RWPE2 (cell line): ENCODE data around the gene RAPGEF3.

Experiments used
- ATAC-seq: fragments of 200-7000 bp; cut with Tn5 transposase; 3 replicates; pipeline ENCODE4 v1.9.1; 2021; ENCODE audit warnings: low read depth
- DNase-seq: peaks from one replicate; pipeline ENCODE4 v3.0.0-alpha.2; 2020; ENCODE audit warnings: low spot score
- H3K27ac ChIP-seq: fragments of 450-650 bp; 2 replicates; pipeline ENCODE4 v1.5.1; 2017; ENCODE audit warnings: mild to moderate bottlenecking; ENCODE audit not compliant: poor library complexity, severe bottlenecking
- H3K27me3 ChIP-seq: fragments of 250-450 bp; sonication (Bioruptor Pico); 2 replicates; pipeline ENCODE4 v1.5.1; 2021; ENCODE audit warnings: mild to moderate bottlenecking, moderate library complexity; ENCODE audit not compliant: insufficient read depth, poor library complexity, severe bottlenecking
- H3K36me3 ChIP-seq: fragments of 250-450 bp; sonication (Bioruptor Pico); 2 replicates; pipeline ENCODE4 v1.5.1; 2020; ENCODE audit warnings: low read depth, mild to moderate bottlenecking, moderate library complexity
- H3K4me1 ChIP-seq: fragments of 250-450 bp; sonication (Bioruptor Pico); 2 replicates; pipeline ENCODE4 v1.5.1; 2021; ENCODE audit warnings: mild to moderate bottlenecking, moderate library complexity; ENCODE audit not compliant: insufficient read depth, poor library complexity, severe bottlenecking
- H3K4me3 ChIP-seq: fragments of 250-450 bp; sonication (Bioruptor Pico); 2 replicates; pipeline ENCODE4 v1.5.1; 2021; ENCODE audit warnings: mild to moderate bottlenecking, moderate library complexity; ENCODE audit not compliant: severe bottlenecking
- H3K9me3 ChIP-seq: fragments of 250-450 bp; sonication (Bioruptor Pico); 2 replicates; pipeline ENCODE4 v1.5.1; 2021; ENCODE audit warnings: mild to moderate bottlenecking, moderate library complexity; ENCODE audit not compliant: severe bottlenecking
- TF ChIP-seq, protein P1 (sequence below): fragments of 450-650 bp; IDR thresholded peaks from one replicate; pipeline ENCODE4 v1.5.1; 2017; ENCODE audit warnings: mild to moderate bottlenecking, moderate library complexity; ENCODE audit not compliant: poor library complexity, severe bottlenecking

Gene RAPGEF3

DNA sequence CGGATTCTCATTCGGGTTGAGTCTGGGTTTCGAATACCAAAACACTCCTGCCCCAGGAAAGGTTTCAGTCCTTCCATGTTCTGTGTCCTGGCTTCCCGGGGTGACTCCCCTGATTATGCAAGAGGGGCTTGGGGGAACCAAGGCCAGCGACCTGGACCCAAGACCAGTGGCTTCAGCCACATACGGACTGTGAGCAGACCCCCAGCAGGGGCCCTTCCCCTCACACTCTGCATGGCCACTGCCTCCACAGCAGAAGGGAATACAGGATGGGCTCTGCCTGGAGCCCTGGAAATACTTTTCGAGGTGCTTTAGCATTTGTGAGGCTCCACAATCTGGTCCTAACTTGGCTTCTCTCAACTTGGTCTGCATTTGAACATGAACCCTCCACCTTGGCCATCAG lies 41.9 kb upstream of the RAPGEF3 start:
- H3K9me3 ChIP-seq = no peaks in the 10 kb centered on the region
- no peaks in the 10 kb centered on the region for H3K27me3 ChIP-seq
- H3K4me1 ChIP-seq = no peaks in the 10 kb centered on the region
- H3K36me3 ChIP-seq = peaks cover 50% of the 10 kb centered on the region
- TF ChIP-seq, protein P1, sequence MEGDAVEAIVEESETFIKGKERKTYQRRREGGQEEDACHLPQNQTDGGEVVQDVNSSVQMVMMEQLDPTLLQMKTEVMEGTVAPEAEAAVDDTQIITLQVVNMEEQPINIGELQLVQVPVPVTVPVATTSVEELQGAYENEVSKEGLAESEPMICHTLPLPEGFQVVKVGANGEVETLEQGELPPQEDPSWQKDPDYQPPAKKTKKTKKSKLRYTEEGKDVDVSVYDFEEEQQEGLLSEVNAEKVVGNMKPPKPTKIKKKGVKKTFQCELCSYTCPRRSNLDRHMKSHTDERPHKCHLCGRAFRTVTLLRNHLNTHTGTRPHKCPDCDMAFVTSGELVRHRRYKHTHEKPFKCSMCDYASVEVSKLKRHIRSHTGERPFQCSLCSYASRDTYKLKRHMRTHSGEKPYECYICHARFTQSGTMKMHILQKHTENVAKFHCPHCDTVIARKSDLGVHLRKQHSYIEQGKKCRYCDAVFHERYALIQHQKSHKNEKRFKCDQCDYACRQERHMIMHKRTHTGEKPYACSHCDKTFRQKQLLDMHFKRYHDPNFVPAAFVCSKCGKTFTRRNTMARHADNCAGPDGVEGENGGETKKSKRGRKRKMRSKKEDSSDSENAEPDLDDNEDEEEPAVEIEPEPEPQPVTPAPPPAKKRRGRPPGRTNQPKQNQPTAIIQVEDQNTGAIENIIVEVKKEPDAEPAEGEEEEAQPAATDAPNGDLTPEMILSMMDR = no peak
- H3K27ac ChIP-seq = no peak overlapping the region
- DNase-seq = no peak
- no peak for ATAC-seq
- H3K4me3 ChIP-seq = no peak overlapping the region

DNA sequence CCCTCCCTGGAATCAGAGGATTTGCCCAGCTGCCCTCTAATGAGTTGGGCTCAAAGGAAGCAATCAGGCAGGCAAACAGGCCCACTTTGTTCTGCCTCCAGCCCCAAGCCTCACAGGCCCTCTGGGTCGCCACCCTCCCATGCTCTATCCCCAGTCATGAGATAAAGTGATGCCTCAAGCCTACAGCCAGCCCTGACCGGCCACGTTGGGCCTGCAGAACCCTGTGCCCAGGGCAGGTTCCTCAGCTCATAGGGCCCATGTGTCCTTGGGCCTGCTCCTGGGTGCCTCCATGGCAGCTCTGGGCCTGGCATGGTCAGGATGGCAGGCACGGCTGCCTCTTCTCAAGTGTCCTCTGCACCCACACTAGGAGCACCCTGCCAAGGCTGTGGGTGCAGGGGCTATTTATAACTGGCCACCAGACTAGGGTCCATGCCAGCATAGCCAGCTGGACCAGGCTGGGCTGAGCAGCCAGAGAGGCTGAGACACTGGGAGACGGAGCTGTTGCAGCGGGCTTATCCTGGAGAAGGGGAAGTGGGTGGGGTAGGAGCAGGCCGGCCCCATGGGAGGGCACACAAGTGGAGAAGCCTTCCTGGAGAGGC lies 40.8 kb upstream of the RAPGEF3 start:
- no peak for ATAC-seq
- TF ChIP-seq, protein P1 = no peak
- Histone ChIP-seq H3K9me3 (no peaks in the 10 kb centered on the region), H3K36me3 (peaks cover 54% of the 10 kb centered on the region), H3K27me3 (no peaks in the 10 kb centered on the region), H3K4me3 (no peak overlapping the region), H3K4me1 (no peaks in the 10 kb centered on the region), H3K27ac (no peak overlapping the region)
- no peak for DNase-seq

DNA sequence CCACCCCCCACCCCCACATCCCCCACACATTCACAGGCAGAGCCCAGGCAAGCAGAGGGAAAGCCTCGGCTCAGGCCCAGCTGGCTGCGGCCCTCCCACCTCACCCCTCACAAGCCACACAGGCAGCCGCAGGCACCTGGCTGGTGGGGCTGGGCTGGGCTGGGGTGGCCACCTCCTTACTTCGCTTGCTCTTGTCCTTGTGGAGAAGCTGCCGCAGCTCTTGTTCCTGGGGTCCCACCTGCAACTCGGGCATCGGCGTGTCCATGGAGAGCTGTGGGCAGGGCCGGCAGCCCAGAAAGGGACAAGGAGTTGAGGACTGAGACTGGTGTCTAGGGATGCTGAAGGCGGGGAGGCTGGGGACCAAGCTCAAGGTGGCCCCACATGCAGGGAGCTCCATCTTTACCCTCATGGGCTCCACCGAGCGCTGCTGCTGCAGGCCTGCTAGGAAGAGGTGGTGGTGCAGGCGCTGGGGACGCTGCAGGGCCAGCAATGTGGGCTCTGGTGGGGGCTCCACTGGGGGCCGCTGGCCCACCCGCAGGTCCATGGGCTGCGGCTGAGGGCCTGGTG lies 39.8 kb upstream of the RAPGEF3 start:
- no peaks in the 10 kb centered on the region for H3K9me3 ChIP-seq
- no peak overlapping the region for H3K27ac ChIP-seq
- TF ChIP-seq, protein P1 = no peak
- ATAC-seq = no peak
- H3K4me1 ChIP-seq = no peaks in the 10 kb centered on the region
- no peaks in the 10 kb centered on the region for H3K27me3 ChIP-seq
- no peak overlapping the region for H3K4me3 ChIP-seq
- no peak for DNase-seq
- H3K36me3 ChIP-seq = peaks cover 57% of the 10 kb centered on the region

DNA sequence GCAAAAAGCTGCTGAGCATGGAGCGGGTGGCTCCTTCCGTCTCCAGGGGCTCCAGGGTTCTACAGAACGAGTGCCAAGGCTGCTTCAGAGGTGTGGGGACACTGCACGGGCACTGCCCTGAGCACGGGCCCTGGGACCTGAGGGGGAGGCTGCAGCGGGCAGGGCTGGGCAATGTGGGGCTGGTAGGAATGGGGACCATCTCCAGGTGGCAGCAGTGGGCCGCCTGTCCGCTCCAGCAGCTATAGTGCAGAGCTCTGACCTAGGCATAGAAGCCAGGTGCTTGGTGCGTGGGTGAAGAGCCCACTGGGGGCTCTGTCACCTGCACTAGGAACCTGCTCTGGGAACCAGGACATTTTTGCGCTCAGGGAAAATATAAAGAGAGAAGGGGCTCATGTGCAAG lies 38.8 kb upstream of the RAPGEF3 start:
- H3K4me3 ChIP-seq = no peak overlapping the region
- no peaks in the 10 kb centered on the region for H3K27me3 ChIP-seq
- H3K27ac ChIP-seq = no peak overlapping the region
- DNase-seq (no peak), ATAC-seq (peak; percentile 37; the same call in 1 of the 3 replicates)
- peaks cover 63% of the 10 kb centered on the region for H3K36me3 ChIP-seq
- no peaks in the 10 kb centered on the region for H3K4me1 ChIP-seq
- H3K9me3 ChIP-seq = no peaks in the 10 kb centered on the region
- TF ChIP-seq, protein P1 = peak; percentile 15

DNA sequence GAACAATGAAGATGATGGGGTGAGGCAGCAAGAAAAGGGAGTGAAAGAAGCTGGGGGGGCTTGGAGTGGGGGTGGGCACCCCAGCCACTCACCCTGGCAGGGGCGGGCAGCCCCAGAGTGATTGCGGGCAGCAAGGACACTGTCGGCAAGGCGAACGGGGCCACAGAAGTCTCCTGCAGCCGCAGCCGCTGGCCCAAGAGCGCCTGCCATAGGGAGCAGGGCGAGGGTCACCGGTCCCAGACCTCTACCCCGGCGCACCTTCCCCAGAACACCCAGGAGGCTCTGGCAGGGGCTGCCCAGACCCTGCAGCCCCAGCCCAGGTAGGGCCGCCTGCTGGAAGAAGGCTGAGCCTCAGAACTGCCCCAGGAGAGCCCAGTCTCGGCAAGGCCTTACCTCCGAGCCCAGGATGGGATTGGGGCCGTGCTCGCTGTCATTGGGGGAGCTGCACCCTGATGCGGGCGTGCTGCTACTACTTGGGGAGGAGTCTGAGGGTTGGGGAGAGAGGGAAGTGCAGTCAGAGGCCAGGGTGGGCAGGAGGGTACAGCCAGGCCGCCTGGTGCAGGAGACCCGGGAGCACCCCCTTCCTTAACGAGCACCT lies 37.2 kb upstream of the RAPGEF3 start:
- Histone ChIP-seq H3K4me3 (no peak overlapping the region), H3K27me3 (no peaks in the 10 kb centered on the region), H3K9me3 (no peaks in the 10 kb centered on the region), H3K36me3 (peaks cover 65% of the 10 kb centered on the region), H3K4me1 (no peaks in the 10 kb centered on the region), H3K27ac (no peak overlapping the region)
- ATAC-seq (no peak), DNase-seq (no peak)
- TF ChIP-seq, protein P1 = no peak
